Ramos (cell line): ENCODE data around the gene CDHR4.
"Not testable (repeated sequence)": the region's sequence is repeated elsewhere in the genome, so short reads cannot be mapped to it uniquely, and the experiment has no call there.

ENCODE experiments used
- in situ Hi-C: fragments of 300-500 bp; cut with MboI; formaldehyde crosslinking; loops from one replicate; pipeline ENCODE4 v1.14.3; 2022; ENCODE audit warnings: low sequenced_read_pairs; ENCODE audit not compliant: unreplicated experiment

Gene CDHR4, protein sequence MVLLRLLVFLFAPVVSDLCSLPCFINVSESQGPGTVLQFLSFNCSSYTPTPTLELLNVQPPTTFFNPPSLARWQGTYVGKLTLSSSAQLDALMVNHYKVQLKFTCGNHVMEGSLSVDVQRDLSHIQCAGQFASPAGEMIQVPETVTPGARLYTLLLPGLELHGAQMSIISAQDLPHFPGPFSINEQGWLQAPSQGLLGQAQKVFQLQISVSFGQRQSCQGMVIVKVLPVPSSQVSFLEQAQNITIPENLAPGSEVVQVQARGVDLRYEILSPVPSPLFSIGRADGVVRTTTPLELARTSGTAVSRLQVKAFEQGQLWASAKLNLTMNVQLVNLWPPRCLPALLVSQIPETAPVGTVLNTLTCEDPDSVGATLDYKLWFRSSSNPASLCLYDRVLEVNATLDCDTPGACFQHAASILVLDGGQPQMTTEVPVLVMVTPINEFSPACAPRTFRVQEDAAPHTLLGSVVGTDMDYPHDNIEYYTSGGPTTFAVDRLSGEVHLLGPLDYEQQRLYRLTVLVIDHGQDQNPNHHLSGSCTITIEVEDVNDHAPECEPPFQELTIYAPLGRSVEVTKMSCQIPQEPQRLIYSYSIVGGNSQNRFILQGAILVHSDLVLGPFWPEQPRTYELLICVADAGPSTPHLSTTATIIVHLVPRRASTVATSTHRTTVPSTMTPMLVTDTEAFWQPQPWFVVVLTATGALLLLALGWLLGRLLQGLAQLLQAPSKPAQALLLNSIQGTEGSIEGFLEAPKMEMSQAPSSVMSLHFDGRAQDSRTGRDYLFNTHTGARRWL

DNA sequence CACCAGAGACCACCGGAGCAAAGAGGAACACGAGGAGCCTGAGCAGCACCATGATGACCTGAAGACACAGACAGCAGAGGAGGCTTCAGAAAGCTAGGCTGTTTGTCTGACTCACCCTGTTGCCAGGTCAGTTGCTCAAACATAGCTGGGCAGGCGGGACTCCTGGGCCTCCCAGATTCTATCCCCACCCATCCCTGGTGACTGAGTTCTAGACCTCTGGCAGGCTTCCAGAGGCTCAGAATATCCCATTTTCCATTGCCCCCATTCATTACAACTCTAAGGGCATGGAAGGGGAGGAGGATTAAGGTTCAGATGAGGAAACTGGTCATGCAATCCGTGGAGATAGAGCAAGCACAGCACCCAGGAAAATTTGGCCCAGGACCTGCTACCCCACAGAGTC lies at the start of gene CDHR4:
TSS of gene CDHR4 (minus strand) at position 113 of the 400 bp plus-strand sequence. CDS start at position 52, 61 bp downstream.
- in situ Hi-C loops, result no loop called here

DNA sequence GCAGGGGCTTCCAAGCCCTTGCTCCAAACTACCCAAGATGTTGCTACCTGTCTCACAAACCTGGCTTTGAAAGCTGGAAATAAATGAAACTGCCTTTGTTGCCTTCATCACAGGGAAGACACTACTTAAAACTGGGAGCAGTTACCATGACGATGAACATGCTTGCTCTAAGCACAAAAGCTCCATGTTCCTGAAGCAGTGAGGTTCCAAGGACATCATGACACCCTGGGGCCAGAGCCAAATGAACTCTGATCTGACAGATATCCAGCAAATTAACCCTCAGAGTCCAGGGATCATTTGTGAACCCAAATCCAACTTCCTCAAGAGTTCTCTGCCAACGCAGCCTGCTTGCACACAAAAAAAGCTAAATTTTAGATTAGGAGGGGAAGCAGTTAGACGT lies 46.0 kb upstream of the CDHR4 start:
- in situ Hi-C loops, result no loop called here

DNA sequence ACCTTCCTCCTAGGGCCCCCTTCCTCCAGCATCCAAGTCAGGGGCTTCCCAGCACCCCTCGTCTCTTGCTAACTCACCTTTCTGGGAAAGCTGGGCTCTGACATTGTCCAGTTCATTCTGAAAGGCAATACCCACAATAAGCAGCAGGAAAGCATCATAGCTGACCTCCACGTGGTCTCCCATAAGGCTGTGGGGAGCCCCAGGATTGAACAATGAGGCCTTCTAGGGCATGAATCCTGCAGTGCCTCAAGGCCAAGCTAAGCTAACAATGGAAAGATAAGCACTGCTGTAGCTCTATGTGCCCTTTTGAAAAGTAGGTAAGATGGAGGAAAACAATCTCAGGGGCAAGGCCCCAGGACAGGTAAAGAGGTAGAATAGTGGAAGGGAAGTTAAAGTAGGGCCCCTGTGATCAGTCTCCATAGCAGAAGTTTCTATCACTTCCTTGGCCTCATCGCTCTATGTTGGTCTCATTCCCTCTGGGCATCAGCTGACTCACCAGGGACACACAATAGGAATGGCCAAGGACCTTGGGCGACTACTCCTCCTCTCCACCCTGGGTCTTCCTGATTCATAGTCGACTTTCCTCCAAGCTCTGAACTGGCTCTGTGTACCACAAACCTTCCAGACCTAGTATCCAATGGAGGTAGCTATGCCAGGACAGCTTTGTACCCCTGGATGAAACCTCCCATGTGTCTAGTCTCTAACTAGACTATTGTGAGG lies 45.0 kb upstream of the CDHR4 start:
- in situ Hi-C loops, result no loop called here

DNA sequence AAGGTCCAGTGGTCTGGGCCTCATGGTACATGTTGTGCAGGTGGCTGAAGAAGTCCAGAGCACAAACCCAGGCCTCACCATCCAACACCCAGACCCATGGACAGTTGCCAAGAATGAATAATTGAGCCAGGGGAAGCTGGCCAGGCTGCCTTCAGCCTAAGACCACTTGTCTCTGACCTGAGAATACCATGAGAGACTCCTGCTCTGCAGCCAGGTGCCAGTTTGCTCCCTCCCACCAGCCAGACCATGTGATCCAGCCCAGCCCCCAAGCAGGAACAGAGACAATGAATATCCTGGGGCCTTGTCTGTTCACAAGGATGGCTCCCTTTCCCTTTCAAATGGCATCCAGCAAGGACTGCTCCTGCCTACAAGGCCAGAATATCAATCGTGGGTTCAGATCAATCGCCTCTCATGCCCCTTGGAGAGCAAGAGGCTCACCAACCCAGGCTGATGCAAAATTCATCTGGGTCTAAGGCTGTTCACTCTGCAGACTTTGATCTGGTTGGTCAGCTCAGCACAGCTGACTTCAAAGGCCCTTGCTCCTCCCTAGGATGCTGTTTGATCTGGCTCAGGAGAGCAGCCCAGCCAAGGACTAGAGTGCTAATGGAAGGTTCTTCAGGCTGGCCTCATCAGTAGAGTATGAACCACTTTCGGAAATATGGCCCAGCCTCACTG lies 43.3 kb upstream of the CDHR4 start:
- in situ Hi-C loops, result no loop called here

DNA sequence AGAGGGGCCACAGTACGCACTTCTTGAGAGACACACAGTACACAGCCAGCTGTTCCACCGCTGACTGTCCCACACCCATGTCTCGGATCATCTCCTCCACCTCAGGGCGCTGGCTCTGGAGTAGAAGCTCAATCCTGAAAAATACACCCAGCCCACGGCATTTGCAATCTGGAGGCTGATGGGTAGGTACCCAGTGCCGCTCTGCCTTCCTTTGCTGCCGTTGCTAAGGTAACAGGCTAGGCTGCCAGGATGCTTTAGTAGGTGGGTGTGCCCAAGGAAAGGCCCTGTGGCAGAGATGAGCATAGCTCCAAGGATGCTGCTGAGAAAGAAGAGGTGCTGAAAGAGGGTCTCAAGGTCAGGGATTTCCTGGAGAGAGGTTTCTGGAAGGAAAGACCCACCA lies 42.1 kb upstream of the CDHR4 start:
- in situ Hi-C loops, result no loop called here

DNA sequence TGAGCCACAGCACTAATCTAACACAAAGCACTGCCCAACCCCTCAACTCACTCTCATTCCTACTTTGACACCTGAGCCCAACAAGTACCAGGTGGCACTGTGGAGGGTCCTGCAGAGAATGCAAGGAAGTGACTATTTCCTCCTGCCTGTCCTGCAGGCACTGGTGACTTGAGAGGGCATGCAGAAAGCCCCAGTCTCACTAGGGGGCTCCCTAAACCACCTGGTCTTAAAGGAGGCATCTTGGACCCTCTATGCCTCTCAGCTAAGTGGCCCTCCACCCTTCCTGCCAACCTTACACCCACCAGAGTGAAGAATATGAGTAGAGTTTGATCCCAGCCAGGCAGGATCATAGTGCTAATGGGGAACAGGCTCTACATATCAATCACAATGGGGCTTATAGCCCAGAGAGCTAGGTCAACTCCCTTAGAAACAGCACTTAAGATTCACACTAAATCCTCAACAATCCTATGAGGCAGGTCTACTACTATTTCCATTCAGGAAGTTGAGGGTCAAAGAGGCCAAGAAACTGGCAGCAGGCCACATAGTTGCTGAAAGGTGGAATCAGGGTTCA lies 41.5 kb upstream of the CDHR4 start:
- in situ Hi-C loops, result no loop called here

DNA sequence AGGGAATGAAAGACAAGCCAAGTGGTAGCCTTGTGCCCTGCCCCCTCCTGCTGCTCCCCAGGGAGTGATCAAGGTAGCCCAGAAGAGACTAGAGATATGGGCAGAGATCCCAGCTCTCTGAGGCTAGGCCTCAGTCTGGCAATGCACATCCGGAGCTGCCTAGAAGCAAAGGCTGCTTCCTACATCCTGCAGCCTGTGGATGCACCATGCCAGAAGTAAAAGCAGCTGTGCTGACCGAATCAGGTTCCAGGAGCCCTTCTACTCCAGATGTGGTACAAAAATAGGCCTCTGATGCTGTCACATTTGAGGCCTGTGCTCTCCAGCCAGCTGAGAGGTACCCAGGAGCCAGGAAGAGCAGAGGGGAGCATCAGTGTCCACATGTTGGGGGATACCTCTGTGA lies 40.7 kb upstream of the CDHR4 start:
- in situ Hi-C loops, result no loop called here

DNA sequence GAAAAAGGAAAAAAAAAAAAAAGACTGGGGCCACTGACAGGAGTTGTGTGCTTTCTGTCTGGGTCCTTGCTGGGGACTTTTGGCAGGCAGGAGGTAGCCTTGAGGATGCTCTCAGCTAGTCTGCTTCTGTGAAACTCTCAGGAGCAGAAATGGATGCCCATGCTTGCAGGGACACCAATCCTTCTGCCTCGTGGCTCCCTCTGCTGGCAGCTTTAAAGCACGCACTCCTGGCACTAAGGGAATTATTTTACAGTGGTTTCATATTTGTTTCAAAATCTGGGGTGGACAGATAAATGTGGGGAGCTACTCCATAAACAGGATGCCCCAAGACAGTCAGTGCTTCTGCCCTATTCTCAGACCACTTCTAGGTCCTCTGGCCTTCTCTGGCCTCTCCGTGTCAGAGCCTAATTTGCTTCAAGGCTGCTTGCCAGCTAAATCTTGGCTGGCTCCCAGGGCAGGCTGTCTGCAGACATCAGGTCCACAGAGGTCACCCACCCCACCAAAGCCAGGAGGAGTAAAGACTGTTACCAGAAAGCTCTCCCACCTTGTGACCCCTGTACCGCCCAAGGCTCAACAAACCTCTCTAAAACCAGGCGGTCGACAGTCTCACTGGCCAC lies 39.6 kb upstream of the CDHR4 start:
- in situ Hi-C loops, result no loop called here

DNA sequence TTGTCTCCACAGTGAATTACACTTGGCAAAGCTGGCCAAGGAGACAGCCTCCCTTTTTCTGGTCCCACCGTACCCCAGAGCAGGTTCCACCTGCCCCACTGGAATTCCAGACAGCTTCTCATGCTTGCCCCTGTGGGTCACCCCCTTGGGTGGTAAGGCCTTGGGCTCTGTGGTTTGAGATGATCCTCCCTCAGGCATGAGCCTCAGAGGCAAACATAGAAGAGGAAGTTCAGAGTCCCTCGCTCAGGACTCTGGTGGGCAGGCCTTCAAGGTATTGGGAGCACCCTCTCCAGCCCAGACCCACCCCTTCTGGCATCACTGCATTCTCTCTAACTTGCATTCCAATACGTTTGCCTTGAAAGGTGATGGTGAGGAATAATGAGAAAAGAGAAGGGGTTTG lies 31.7 kb upstream of the CDHR4 start:
- in situ Hi-C loops, result no loop called here

DNA sequence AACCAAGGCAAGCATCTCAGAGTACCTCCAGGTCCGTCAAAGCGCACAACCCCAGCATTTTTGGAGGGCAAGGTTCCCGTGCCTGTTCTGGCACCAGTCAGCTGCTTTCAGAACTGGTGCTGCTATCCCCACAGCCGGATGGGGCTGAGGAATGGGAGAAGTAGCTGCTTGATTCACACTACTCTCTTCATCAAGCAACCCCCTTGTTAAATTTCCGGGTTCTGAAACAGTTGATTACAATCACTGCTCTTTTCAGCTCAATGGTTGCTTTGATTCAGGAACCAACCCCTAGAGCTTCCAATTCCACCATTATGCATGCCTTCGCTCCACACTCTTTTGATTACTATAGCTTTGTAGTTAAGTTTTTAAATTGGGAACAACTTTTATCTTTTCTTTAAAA lies 26.3 kb upstream of the CDHR4 start:
- in situ Hi-C loops, result no loop called here

DNA sequence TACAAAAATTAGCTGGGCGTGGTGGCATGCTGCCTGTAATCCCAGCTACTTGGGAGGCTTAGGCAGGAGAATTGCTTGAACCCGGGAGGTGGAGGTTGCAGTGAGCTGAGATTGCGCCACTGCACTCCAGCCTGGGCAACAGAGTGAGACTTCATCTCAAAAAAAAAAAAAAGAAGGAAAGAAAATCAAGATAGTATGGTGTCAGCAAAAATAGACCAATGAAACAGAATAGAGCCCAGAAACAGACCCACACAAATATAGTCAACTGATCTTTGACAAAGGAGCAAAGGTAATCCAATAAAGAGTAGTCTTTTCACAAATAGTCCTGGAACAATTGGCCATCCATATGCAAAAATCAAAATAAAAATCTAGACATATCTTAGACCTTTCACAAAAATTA lies 23.5 kb upstream of the CDHR4 start:
- in situ Hi-C loops, result not testable (repeated sequence)

DNA sequence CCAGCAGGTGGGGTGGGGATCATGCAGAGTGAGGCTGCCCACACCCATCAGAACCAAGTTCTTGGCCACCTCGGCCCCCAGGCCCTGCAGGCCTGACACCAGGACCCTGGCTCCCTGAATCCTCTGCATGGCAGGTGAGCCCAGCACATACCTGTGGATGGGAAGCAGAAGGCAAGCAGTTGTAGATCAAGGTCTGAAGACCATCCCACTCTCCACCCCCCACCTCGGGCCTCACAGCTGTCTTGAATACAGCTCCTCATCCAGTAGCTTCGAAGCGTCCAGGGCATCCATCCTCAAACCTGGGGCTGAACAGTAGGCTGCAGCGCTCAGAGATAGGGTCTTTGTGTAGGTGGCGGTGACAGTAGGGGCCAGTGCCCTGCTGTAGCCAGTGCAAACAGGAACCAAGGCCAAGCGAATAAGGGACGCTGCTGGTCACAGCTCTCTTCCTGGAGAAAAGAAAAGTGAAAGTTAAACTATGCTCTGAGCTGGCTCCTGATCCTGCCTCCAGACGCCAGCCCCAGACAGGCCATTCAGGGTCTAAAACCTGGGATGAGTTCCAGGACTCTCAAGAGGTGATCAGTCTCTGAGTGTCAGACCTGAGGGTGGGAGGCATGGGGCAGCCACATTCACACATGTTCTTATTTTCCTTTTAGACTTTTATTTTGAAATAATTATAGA lies 14.0 kb upstream of the CDHR4 start, which contains the start of gene UBA7:
TSS of gene UBA7 (minus strand) at position 457 of the 678 bp plus-strand sequence. CDS start at position 291, 166 bp downstream.
- in situ Hi-C loops, result no loop called here

DNA sequence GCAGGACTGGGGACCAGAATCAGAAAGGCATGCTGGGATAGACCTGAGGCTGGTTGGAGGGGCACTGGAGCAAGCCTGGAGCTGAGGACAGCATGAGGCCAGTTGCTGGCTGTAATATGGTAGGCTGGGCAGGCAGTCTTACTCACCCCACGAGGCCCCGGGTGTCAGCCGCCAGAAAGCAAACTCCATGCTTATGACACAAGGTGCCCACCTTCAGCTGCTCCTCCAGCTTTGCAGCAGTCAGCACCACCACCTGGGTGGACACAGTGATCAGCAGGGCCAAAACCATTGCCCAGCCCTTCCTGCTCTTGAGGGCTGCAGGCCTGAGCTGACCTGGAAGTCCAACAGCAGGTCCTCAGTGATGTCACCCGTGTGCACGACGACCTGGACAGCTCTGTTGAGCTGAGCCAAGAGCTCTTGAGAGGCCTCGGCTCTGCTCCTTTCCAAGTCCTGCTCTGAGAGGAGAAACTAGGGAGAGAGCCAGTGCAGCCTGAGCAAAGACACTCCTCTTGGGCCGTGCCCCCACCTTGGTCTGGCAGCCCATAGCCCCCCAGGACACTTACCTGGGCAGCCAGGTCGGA lies 13.3 kb upstream of the CDHR4 start:
- in situ Hi-C loops, result no loop called here

DNA sequence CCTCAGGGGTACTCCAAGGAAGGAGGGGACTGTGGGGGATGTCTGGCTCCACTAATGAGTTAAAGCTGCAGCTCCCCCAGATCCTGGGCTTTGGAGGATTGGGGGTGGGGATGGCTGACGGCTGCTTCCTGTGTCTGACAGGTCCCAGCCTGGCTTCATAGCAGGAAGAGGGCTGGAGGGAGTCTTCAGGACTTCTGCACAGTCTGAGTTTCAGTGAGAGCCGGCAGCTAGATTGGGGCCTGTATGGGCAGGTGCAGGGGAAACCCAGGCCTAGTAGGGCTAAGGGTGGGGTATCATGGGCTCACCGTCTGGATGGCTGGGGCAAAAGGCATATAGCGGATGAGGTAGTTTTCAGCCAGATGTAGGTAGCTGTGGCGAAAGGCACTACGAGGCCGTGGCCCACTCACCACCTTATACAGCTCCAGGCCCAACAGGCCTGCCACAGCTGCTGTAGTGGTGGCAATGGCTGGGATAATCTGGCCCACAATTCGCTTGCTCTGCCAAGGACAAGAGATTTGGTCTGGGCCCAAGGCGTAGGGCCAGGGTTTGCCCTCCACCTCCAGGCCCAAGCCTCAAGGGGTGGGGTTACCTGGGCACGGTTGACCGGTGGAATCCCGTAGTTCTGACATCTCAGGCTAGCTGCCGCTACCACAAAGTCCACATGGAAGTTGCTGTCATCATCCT lies 7.9 kb upstream of the CDHR4 start:
- in situ Hi-C loops, result no loop called here

DNA sequence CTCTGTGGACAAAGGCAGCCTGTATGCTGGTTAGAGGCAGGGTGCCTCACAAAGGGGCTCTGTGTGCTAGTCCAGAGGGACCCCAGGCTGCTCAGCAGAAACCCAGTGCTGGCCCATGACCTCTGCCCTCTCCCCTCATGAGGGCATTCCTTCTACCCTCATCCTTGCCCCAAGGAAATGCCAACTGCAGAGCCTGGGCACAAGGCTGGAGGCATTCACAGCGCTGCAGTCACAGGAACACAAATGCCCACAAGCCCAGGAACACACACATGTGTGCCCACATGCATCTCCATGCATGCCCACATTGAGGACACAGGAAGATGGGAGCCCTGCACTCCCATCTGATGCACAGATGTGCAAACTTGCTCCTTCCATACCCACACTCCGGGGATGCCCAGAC lies 7.2 kb upstream of the CDHR4 start:
- in situ Hi-C loops, result no loop called here

DNA sequence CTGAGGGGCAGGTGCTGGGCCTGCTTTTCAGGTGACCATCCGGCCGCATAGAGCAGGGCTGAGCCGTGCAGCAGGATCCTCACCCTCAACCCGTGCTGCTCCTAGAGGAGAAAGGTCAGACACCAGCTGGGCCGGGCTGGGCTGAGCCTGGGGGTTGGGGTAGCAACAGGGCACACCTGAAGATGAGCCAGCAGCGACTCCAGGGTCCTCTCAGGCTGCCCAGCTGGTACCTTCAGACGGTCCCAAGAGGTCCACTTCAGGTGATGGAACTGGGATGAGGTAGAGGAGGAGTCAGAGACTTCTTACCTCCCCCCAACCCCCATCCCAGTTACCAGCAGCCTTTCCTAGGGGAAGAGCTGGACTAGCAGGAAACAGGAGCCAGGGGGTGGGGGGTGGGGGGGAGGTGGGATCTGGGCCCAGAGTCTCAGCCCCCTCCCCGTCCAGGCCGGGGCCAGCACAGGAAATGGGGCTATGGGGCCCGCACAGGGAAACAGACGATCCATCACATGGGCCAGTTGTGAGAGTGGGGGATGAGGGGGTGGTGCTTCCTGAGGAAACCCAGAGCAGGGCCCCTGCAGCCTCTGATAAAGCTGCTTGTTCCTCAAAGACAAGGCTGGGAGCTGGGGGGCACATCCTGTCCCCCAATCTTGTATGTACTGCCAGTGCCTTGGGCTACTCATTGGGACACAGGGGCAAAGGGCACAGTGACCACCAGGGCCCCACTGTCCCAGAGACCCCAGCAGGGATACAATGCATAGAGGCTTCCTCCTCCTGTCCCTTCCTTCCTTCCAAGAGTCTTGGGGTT lies 6.4 kb upstream of the CDHR4 start:
- in situ Hi-C loops, result no loop called here

DNA sequence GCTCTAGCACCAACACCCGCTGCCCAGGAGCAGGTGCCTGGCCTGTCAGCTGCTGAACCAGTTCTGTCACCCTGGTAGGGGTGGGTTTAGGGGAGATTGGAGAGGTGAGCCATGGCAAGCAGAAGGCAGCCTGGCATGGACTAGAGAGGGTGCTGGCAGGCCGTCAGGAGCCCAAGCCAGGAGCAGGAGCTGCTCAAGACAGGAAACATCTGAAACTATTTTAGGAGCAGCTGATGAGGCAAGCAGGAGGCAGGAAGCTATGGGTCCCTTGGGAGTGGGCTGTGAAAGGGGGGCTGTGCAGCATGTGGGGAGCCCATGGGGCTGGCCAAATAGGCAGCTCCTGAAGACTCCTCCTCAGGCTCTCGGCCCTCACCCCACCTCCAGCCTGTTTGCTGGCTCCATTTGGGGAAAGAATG lies 5.7 kb upstream of the CDHR4 start:
- in situ Hi-C loops, result no loop called here
